MM.1S (cell line): Measurements from ENCODE around the gene RP9.

ENCODE experiments used
- DNase-seq: peaks from one replicate; pipeline ENCODE4 v3.0.0-alpha.2; 2015
- H2AFZ ChIP-seq: fragments of 300-600 bp; sonication (generic); 2 replicates; pipeline ENCODE4 v1.6.0; 2016; ENCODE audit warnings: antibody characterized with exemption, low read length
- H3F3A ChIP-seq: fragments of 300-600 bp; sonication (generic); 2 replicates; pipeline ENCODE4 v1.6.1; 2016; ENCODE audit warnings: mild to moderate bottlenecking, antibody characterized with exemption, low read length, moderate library complexity, mixed read lengths; ENCODE audit not compliant: insufficient read depth
- H3K27ac ChIP-seq: fragments of 300-600 bp; sonication (generic); 2 replicates; pipeline ENCODE4 v1.5.1; 2016; ENCODE audit warnings: mild to moderate bottlenecking, low read length
- H3K27me3 ChIP-seq: fragments of 300-600 bp; sonication (generic); replicated peaks from 2 replicates; pipeline ENCODE4 v1.6.0; 2016; ENCODE audit warnings: low read length; ENCODE audit not compliant: insufficient read depth
- H3K36me3 ChIP-seq: fragments of 300-600 bp; sonication (generic); replicated peaks from 2 replicates; pipeline ENCODE4 v1.6.1; 2016; ENCODE audit warnings: mild to moderate bottlenecking, low read length, mixed read lengths; ENCODE audit not compliant: insufficient read depth
- H3K4me1 ChIP-seq: fragments of 300-600 bp; sonication (generic); 2 replicates; pipeline ENCODE4 v1.6.1; 2016; ENCODE audit warnings: low read length, mixed read lengths
- H3K4me2 ChIP-seq: fragments of 300-600 bp; sonication (generic); 2 replicates; pipeline ENCODE4 v1.6.0; 2016; ENCODE audit warnings: low read depth, low read length
- H3K4me3 ChIP-seq: fragments of 300-600 bp; sonication (generic); 2 replicates; pipeline ENCODE4 v1.5.1; 2016; ENCODE audit warnings: low read length, mixed read lengths
- H3K79me2 ChIP-seq: fragments of 300-600 bp; sonication (generic); 2 replicates; pipeline ENCODE4 v1.6.1; 2016; ENCODE audit warnings: mixed run types, low read length, mixed read lengths
- H3K9ac ChIP-seq: fragments of 300-600 bp; sonication (generic); 2 replicates; pipeline ENCODE4 v1.6.1; 2016; ENCODE audit warnings: low read length, mixed read lengths
- H3K9me2 ChIP-seq: fragments of 300-600 bp; sonication (generic); replicated peaks from 2 replicates; pipeline ENCODE4 v1.6.1; 2016; ENCODE audit warnings: mild to moderate bottlenecking, low read length, mixed read lengths; ENCODE audit not compliant: insufficient read depth
- H3K9me3 ChIP-seq: fragments of 300-600 bp; sonication (generic); replicated peaks from 2 replicates; pipeline ENCODE4 v1.6.1; 2016; ENCODE audit warnings: mild to moderate bottlenecking, low read length, mixed read lengths; ENCODE audit not compliant: insufficient read depth
- H4K20me1 ChIP-seq: fragments of 300-600 bp; sonication (generic); 2 replicates; pipeline ENCODE4 v1.6.1; 2016; ENCODE audit warnings: mild to moderate bottlenecking, low read length, moderate library complexity, mixed read lengths; ENCODE audit not compliant: insufficient read depth
- EZH2 ChIP-seq: fragments of 300-600 bp; sonication (generic); optimal IDR thresholded peaks from 2 replicates; pipeline ENCODE3; 2017; ENCODE audit warnings: low read depth, mild to moderate bottlenecking, antibody characterized with exemption, low read length, mixed read lengths
- EZH2phosphoT487 ChIP-seq: fragments of 300-600 bp; sonication (generic); IDR thresholded peaks from 2 replicates; pipeline ENCODE4 v1.6.1; 2018; ENCODE audit warnings: antibody characterized with exemption, low read length
- TF ChIP-seq, protein P1 (sequence below): fragments of 300-600 bp; sonication (generic); IDR thresholded peaks from 2 replicates; pipeline ENCODE4 v1.5.1; 2016; ENCODE audit warnings: antibody characterized with exemption, low read length, mixed read lengths

RP9 gene

DNA sequence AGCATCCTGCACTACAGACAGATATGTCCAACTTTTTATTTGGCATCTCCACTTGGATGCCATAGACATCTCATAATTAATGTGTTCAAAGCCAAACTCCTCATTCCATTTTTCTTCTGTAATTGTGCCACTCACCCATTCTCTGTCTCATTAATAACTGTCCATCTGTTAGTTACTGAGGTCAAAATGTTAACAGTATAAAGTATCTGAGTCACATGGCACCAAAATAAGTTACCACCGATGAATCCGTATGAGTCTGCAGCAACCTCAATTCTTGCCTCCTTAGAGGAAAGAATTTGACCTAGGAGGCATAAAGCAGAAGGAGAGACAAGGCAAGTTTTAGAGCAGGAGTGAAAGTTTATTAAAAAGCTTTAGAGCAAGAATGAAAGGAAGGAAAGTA lies 30.1 kb downstream of the RP9 start:
- Histone ChIP-seq H3K27ac (no peak overlapping the region), H3F3A (no peaks in the 10 kb centered on the region), H3K4me1 (peaks cover 8% of the 10 kb centered on the region), H3K4me2 (no peak overlapping the region), H3K9me3 (no peaks in the 10 kb centered on the region), H3K9me2 (no peaks in the 10 kb centered on the region), H2AFZ (no peak overlapping the region), H3K27me3 (no peaks in the 10 kb centered on the region), H3K36me3 (no peaks in the 10 kb centered on the region), H3K79me2 (no peaks in the 10 kb centered on the region), H3K4me3 (no peak overlapping the region), H3K9ac (no peak overlapping the region), H4K20me1 (no peaks in the 10 kb centered on the region)
- no peak for DNase-seq
- no peak for TF ChIP-seq EZH2
- TF ChIP-seq EZH2phosphoT487 = no peak
- TF ChIP-seq, protein P1, sequence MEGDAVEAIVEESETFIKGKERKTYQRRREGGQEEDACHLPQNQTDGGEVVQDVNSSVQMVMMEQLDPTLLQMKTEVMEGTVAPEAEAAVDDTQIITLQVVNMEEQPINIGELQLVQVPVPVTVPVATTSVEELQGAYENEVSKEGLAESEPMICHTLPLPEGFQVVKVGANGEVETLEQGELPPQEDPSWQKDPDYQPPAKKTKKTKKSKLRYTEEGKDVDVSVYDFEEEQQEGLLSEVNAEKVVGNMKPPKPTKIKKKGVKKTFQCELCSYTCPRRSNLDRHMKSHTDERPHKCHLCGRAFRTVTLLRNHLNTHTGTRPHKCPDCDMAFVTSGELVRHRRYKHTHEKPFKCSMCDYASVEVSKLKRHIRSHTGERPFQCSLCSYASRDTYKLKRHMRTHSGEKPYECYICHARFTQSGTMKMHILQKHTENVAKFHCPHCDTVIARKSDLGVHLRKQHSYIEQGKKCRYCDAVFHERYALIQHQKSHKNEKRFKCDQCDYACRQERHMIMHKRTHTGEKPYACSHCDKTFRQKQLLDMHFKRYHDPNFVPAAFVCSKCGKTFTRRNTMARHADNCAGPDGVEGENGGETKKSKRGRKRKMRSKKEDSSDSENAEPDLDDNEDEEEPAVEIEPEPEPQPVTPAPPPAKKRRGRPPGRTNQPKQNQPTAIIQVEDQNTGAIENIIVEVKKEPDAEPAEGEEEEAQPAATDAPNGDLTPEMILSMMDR = no peak

GRCh38 chr7:33076737-33077136 lies 32.5 kb downstream of the RP9 start:
- DNase-seq = peak; percentile 66
- no peak overlapping the region for H3K9ac ChIP-seq

GRCh38 chr7:33075818-33076518 lies 33.2 kb downstream of the RP9 start:
- no peaks in the 10 kb centered on the region for H4K20me1 ChIP-seq
- H3K27ac ChIP-seq = no peak overlapping the region
- no peaks in the 10 kb centered on the region for H3K9me2 ChIP-seq

More at GRCh38 chr7:33076737-33077136, 32.5 kb downstream of the RP9 start:
- H3K9me2 ChIP-seq = no peaks in the 10 kb centered on the region
- no peaks in the 10 kb centered on the region for H3F3A ChIP-seq
- TF ChIP-seq, protein P1 = no peak
- TF ChIP-seq EZH2 = no peak
- no peak for TF ChIP-seq EZH2phosphoT487
- H3K4me3 ChIP-seq = no peak overlapping the region
- no peak overlapping the region for H3K4me2 ChIP-seq
- no peak overlapping the region for H3K27ac ChIP-seq
- no peaks in the 10 kb centered on the region for H3K27me3 ChIP-seq
- peaks cover 8% of the 10 kb centered on the region for H3K4me1 ChIP-seq
- H3K9me3 ChIP-seq = no peaks in the 10 kb centered on the region
- H3K36me3 ChIP-seq = no peaks in the 10 kb centered on the region
- no peaks in the 10 kb centered on the region for H3K79me2 ChIP-seq
- H4K20me1 ChIP-seq = no peaks in the 10 kb centered on the region
- no peak overlapping the region for H2AFZ ChIP-seq

More at GRCh38 chr7:33075818-33076518, 33.2 kb downstream of the RP9 start:
- H3K4me2 ChIP-seq = no peak overlapping the region
- no peak overlapping the region for H2AFZ ChIP-seq
- no peaks in the 10 kb centered on the region for H3K36me3 ChIP-seq
- DNase-seq = no peak
- peaks cover 8% of the 10 kb centered on the region for H3K4me1 ChIP-seq
- H3K9me3 ChIP-seq = no peaks in the 10 kb centered on the region
- H3K9ac ChIP-seq = no peak overlapping the region
- no peaks in the 10 kb centered on the region for H3K27me3 ChIP-seq
- TF ChIP-seq EZH2 (no peak), EZH2phosphoT487 (no peak)
- TF ChIP-seq, protein P1 = no peak
- H3K79me2 ChIP-seq = no peaks in the 10 kb centered on the region
- no peaks in the 10 kb centered on the region for H3F3A ChIP-seq
- no peak overlapping the region for H3K4me3 ChIP-seq
